ENCODE results near the gene PRKCI.

GRCh38 chr3:170350515-170351413, 128.5 kb downstream of the PRKCI start:
- no peak for TF ChIP-seq EZH2phosphoT487 (IDR thresholded peaks at IDR 0.05; ENCODE audit: borderline replicate concordance, low read length)
- TF ChIP-seq, protein P1, sequence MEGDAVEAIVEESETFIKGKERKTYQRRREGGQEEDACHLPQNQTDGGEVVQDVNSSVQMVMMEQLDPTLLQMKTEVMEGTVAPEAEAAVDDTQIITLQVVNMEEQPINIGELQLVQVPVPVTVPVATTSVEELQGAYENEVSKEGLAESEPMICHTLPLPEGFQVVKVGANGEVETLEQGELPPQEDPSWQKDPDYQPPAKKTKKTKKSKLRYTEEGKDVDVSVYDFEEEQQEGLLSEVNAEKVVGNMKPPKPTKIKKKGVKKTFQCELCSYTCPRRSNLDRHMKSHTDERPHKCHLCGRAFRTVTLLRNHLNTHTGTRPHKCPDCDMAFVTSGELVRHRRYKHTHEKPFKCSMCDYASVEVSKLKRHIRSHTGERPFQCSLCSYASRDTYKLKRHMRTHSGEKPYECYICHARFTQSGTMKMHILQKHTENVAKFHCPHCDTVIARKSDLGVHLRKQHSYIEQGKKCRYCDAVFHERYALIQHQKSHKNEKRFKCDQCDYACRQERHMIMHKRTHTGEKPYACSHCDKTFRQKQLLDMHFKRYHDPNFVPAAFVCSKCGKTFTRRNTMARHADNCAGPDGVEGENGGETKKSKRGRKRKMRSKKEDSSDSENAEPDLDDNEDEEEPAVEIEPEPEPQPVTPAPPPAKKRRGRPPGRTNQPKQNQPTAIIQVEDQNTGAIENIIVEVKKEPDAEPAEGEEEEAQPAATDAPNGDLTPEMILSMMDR (IDR thresholded peaks at IDR 0.05; ENCODE audit: low read depth, low read length, poor library complexity, severe bottlenecking), result no peak
